A549 (cell line): ENCODE data around the gene GLT1D1. TPM values are rescaled to one million over a fixed set of nuclear protein-coding genes. Genes with fewer than 3 reads are reported as not detected.

Experiments used
- ATAC-seq, 2 experiments: fragments of 200-7000 bp in 1 of 2; fragments of >200 bp in 1 of 2; cut with Nextera tagmentation in 1 of 2; cut with Tn5 transposase in 1 of 2; 3 replicates each; pipeline versions ENCODE4 v1.8.0 to v1.9.1; 2018 to 2020; ENCODE audit warnings: mild to moderate bottlenecking in 1 of 2, moderate library complexity in 1 of 2
- CTCF ChIA-PET: fragments of 300-600 bp; sonication (Branson Sonifier 250); formaldehyde crosslinking; extraction: SDS; loops from one replicate; lab custom pipeline; 2021; ENCODE audit warnings: antibody characterized with exemption, inconsistent platforms; lab: Yijun Ruan, JAX
- POLR2A ChIA-PET: fragments of 350-600 bp; formaldehyde crosslinking; extraction: SDS; loops from one replicate; lab custom pipeline; 2021; ENCODE audit warnings: antibody characterized with exemption, inconsistent platforms; lab: Yijun Ruan, JAX
- DNase-seq, 2 experiments: peaks; one replicate each; pipeline versions ENCODE4 v3.0.0 to v3.0.0-alpha.2; 2011 to 2016; ENCODE audit warnings: low read depth in 1 of 2, low spot score in 1 of 2
- FAIRE-seq: peaks from 2 replicates; lab custom pipeline; 2011; peaks lifted over from hg19 to GRCh38; lab: Jason Lieb, UNC
- H3K27ac ChIP-seq, 2 experiments: fragments of >200 bp; sonication (Bioruptor Twin); formaldehyde crosslinking; 3 replicates each; pipeline ENCODE4 v1.5.1; 2016 to 2017
- H3K4me1 ChIP-seq: fragments of >200 bp; sonication (Bioruptor Twin); formaldehyde crosslinking; 3 replicates; pipeline ENCODE4 v1.6.1; 2016
- H3K4me2 ChIP-seq: fragments of >200 bp; sonication (Bioruptor Twin); formaldehyde crosslinking; 3 replicates; pipeline ENCODE4 v1.6.1; 2016
- H3K4me3 ChIP-seq: fragments of >200 bp; sonication (Bioruptor Twin); formaldehyde crosslinking; 3 replicates; pipeline ENCODE4 v1.5.1; 2016
- H3K9me3 ChIP-seq: fragments of >200 bp; sonication (Bioruptor Twin); formaldehyde crosslinking; 3 replicates; pipeline ENCODE4 v1.6.1; 2016
- BHLHE40 ChIP-seq: IDR thresholded peaks from 2 replicates; pipeline ENCODE4 v1.6.1; 2012; ENCODE audit warnings: low read depth, low read length, inconsistent platforms
- CBX2 ChIP-seq: fragments of 200-600 bp; sonication (generic); IDR thresholded peaks from 2 replicates; pipeline ENCODE4 v1.6.1; 2016; ENCODE audit warnings: low read depth, mild to moderate bottlenecking, borderline replicate concordance
- CHD4 ChIP-seq: fragments of 200-600 bp; sonication (generic); IDR thresholded peaks from 2 replicates; pipeline ENCODE4 v1.6.1; 2016; ENCODE audit warnings: antibody characterized with exemption, mild to moderate bottlenecking, borderline replicate concordance
- EHMT2 ChIP-seq: fragments of 200-600 bp; sonication (generic); IDR thresholded peaks from 2 replicates; pipeline ENCODE4 v1.6.1; 2016; ENCODE audit warnings: antibody characterized with exemption, low read depth, mild to moderate bottlenecking, moderate library complexity
- ESRRA ChIP-seq: fragments of 150-350 bp; IDR thresholded peaks from 2 replicates; pipeline ENCODE4 v1.6.1; 2014; ENCODE audit warnings: mild to moderate bottlenecking, low read length, borderline replicate concordance
- FOSB ChIP-seq: fragments of 250-450 bp; sonication (Bioruptor Pico); IDR thresholded peaks from 2 replicates; pipeline ENCODE4 v1.5.0; 2020; ENCODE audit warnings: mild to moderate bottlenecking, moderate library complexity
- FOSL2 ChIP-seq, 2 experiments: fragments of 450-650 bp in 1 of 2; fragments of >200 bp in 1 of 2; sonication (Bioruptor Twin) in 1 of 2; formaldehyde crosslinking; IDR thresholded peaks; 2 replicates each; pipeline versions ENCODE4 v1.5.0 to v1.6.1; 2016 to 2020; ENCODE audit warnings: mild to moderate bottlenecking in 1 of 2, moderate library complexity in 1 of 2
- FOXS1 ChIP-seq: fragments of 250-450 bp; sonication (Bioruptor Pico); IDR thresholded peaks from 2 replicates; pipeline ENCODE4 v1.5.0; 2020; ENCODE audit warnings: mild to moderate bottlenecking, moderate library complexity
- HDAC2 ChIP-seq: fragments of 200-600 bp; sonication (generic); IDR thresholded peaks from 2 replicates; pipeline ENCODE4 v1.6.1; 2016
- HOXB5 ChIP-seq: fragments of 250-450 bp; sonication (Bioruptor Pico); IDR thresholded peaks from 2 replicates; pipeline ENCODE4 v1.5.0; 2020; ENCODE audit warnings: mild to moderate bottlenecking, moderate library complexity
- KDM1A ChIP-seq: fragments of 200-600 bp; sonication (generic); IDR thresholded peaks from 2 replicates; pipeline ENCODE4 v1.6.1; 2016; ENCODE audit warnings: low read depth, mild to moderate bottlenecking
- KDM5A ChIP-seq: fragments of 200-600 bp; sonication (generic); IDR thresholded peaks from 2 replicates; pipeline ENCODE4 v1.6.1; 2016; ENCODE audit warnings: antibody characterized with exemption, mild to moderate bottlenecking
- NFE2L2 ChIP-seq: fragments of 150-350 bp; conservative IDR thresholded peaks from 2 replicates; pipeline ENCODE4 v1.6.1; 2014; ENCODE audit warnings: low read length
- RAD21 ChIP-seq, 2 experiments: fragments of >200 bp in 1 of 2; sonication (Bioruptor Twin) in 1 of 2; formaldehyde crosslinking in 1 of 2; IDR thresholded peaks in 1 of 2; conservative IDR thresholded peaks in 1 of 2; 2 replicates in 1 of 2; 3 replicates in 1 of 2; pipeline ENCODE4 v1.6.1; 2012 to 2018; ENCODE audit warnings: inconsistent platforms in 1 of 2
- RFX5 ChIP-seq: fragments of 450-650 bp; IDR thresholded peaks from 2 replicates; pipeline ENCODE4 v1.7.1; 2014; ENCODE audit warnings: antibody characterized with exemption, mild to moderate bottlenecking, moderate library complexity
- SREBF2 ChIP-seq: fragments of 450-650 bp; IDR thresholded peaks from 2 replicates; pipeline ENCODE4 v1.6.1; 2014; ENCODE audit warnings: mild to moderate bottlenecking, moderate library complexity
- TP53 ChIP-seq: fragments of 250-450 bp; sonication (Bioruptor Pico); IDR thresholded peaks from 2 replicates; pipeline ENCODE4 v1.5.0; 2021; ENCODE audit warnings: mild to moderate bottlenecking, moderate library complexity
- ZFP36 ChIP-seq: fragments of 450-650 bp; IDR thresholded peaks from 2 replicates; pipeline ENCODE4 v1.6.1; 2014; ENCODE audit warnings: borderline replicate concordance; ENCODE audit not compliant: partially characterized antibody
- ZSCAN20 ChIP-seq: fragments of 250-450 bp; sonication (Bioruptor Pico); IDR thresholded peaks from 2 replicates; pipeline ENCODE4 v1.8.0; 2022; ENCODE audit warnings: mild to moderate bottlenecking, moderate library complexity
- WGBS: methylation state at CpG from one replicate; pipeline ENCODE4 v1.1.6; 2017; ENCODE audit errors: missing lambda C conversion rate; 5-methylcytosine and 5-hydroxymethylcytosine counted together
- polyA plus RNA-seq, 4 experiments: library from polyadenylated mRNA; depleted of rRNA in 3 of 4; stranded (reverse); fragments of >200 nt; fragmentation: RNase III in 1 of 4; extraction: RNeasy Plus Mini Kit Qiagen cat#74134 plus additional on column Dnase treatment in 1 of 4; gene quantifications; 2 replicates in 3 of 4; 3 replicates in 1 of 4; pipeline ENCODE4 v1.2.3, GENCODE V29; 2011 to 2017
- TF ChIP-seq, protein P1 (sequence below): fragments of >200 bp; sonication (Bioruptor Twin); formaldehyde crosslinking; IDR thresholded peaks from 3 replicates; pipeline ENCODE4 v1.5.1; 2016
- TF ChIP-seq, protein P2 (sequence below): fragments of 200-600 bp; sonication (generic); IDR thresholded peaks from 2 replicates; pipeline ENCODE4 v1.6.1; 2016; ENCODE audit warnings: antibody characterized with exemption, mild to moderate bottlenecking, moderate library complexity
- TF ChIP-seq, protein P3 (sequence below): fragments of 150-350 bp; IDR thresholded peaks from 2 replicates; pipeline ENCODE4 v1.6.1; 2014; ENCODE audit warnings: low read depth, mild to moderate bottlenecking, low read length
- TF ChIP-seq, protein P4 (sequence below): fragments of 450-650 bp; IDR thresholded peaks from 2 replicates; pipeline ENCODE4 v1.6.1; 2014; ENCODE audit warnings: antibody characterized with exemption
- TF ChIP-seq, protein P5 (sequence below): IDR thresholded peaks from 2 replicates; pipeline ENCODE4 v1.6.1; 2012
- TF ChIP-seq, protein P6 (sequence below): fragments of >200 bp; sonication (Bioruptor Twin); formaldehyde crosslinking; IDR thresholded peaks from 3 replicates; pipeline ENCODE4 v1.6.1; 2016
- TF ChIP-seq, protein P7 (sequence below): fragments of 250-450 bp; sonication (Bioruptor Pico); IDR thresholded peaks from 2 replicates; pipeline ENCODE4 v1.5.0; 2020; ENCODE audit warnings: low read depth, mild to moderate bottlenecking, moderate library complexity
- TF ChIP-seq, protein P8 (sequence below): IDR thresholded peaks from 2 replicates; pipeline ENCODE4 v1.6.1; 2012; ENCODE audit warnings: low read depth, borderline replicate concordance

GLT1D1 gene
- polyA plus RNA-seq, 2 of the 4 experiments (the other 2 are of a cell fraction) = not detected

DNA sequence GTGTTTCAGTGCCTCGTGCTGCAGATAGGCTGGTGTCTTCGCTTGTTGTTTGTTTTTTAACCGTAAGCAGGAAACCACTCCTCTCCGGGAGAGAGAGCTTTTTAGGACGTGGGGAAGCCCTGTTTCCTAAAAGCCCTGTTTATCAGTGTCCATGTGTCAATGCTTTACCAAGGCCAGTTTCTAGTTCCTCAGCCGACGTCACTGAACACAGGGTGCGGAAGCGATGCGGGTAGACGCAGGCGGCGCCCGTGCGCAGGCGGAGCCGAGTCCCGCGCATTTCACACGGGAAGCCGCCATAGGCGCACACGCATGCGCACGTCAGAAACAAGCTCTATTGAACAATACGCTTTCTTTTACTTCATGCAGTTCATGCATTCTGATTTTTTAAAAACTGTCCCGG is 79.8 kb downstream of the GLT1D1 start:
- 76% methylated on average over 27 of the region's 27 CpGs for WGBS
- TF ChIP-seq, protein P1, sequence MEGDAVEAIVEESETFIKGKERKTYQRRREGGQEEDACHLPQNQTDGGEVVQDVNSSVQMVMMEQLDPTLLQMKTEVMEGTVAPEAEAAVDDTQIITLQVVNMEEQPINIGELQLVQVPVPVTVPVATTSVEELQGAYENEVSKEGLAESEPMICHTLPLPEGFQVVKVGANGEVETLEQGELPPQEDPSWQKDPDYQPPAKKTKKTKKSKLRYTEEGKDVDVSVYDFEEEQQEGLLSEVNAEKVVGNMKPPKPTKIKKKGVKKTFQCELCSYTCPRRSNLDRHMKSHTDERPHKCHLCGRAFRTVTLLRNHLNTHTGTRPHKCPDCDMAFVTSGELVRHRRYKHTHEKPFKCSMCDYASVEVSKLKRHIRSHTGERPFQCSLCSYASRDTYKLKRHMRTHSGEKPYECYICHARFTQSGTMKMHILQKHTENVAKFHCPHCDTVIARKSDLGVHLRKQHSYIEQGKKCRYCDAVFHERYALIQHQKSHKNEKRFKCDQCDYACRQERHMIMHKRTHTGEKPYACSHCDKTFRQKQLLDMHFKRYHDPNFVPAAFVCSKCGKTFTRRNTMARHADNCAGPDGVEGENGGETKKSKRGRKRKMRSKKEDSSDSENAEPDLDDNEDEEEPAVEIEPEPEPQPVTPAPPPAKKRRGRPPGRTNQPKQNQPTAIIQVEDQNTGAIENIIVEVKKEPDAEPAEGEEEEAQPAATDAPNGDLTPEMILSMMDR = no peak
- TF ChIP-seq HDAC2 (no peak), FOSB (no peak), FOSL2 (IDR thresholded peaks at IDR 0.05) (no peak), FOSL2 (CRISPR knock-in tag; IDR thresholded peaks at IDR 0.05) (no peak), KDM1A (no peak), FOXS1 (CRISPR knock-in tag) (no peak), NFE2L2 (no peak), HOXB5 (CRISPR knock-in tag) (no peak), EHMT2 (no peak), BHLHE40 (no peak), SREBF2 (no peak), ZSCAN20 (CRISPR knock-in tag) (no peak), CBX2 (no peak)
- TF ChIP-seq, protein P2, sequence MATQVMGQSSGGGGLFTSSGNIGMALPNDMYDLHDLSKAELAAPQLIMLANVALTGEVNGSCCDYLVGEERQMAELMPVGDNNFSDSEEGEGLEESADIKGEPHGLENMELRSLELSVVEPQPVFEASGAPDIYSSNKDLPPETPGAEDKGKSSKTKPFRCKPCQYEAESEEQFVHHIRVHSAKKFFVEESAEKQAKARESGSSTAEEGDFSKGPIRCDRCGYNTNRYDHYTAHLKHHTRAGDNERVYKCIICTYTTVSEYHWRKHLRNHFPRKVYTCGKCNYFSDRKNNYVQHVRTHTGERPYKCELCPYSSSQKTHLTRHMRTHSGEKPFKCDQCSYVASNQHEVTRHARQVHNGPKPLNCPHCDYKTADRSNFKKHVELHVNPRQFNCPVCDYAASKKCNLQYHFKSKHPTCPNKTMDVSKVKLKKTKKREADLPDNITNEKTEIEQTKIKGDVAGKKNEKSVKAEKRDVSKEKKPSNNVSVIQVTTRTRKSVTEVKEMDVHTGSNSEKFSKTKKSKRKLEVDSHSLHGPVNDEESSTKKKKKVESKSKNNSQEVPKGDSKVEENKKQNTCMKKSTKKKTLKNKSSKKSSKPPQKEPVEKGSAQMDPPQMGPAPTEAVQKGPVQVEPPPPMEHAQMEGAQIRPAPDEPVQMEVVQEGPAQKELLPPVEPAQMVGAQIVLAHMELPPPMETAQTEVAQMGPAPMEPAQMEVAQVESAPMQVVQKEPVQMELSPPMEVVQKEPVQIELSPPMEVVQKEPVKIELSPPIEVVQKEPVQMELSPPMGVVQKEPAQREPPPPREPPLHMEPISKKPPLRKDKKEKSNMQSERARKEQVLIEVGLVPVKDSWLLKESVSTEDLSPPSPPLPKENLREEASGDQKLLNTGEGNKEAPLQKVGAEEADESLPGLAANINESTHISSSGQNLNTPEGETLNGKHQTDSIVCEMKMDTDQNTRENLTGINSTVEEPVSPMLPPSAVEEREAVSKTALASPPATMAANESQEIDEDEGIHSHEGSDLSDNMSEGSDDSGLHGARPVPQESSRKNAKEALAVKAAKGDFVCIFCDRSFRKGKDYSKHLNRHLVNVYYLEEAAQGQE = no peak
- TF ChIP-seq, protein P3, sequence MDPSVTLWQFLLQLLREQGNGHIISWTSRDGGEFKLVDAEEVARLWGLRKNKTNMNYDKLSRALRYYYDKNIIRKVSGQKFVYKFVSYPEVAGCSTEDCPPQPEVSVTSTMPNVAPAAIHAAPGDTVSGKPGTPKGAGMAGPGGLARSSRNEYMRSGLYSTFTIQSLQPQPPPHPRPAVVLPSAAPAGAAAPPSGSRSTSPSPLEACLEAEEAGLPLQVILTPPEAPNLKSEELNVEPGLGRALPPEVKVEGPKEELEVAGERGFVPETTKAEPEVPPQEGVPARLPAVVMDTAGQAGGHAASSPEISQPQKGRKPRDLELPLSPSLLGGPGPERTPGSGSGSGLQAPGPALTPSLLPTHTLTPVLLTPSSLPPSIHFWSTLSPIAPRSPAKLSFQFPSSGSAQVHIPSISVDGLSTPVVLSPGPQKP = no peak
- TF ChIP-seq, protein P4, sequence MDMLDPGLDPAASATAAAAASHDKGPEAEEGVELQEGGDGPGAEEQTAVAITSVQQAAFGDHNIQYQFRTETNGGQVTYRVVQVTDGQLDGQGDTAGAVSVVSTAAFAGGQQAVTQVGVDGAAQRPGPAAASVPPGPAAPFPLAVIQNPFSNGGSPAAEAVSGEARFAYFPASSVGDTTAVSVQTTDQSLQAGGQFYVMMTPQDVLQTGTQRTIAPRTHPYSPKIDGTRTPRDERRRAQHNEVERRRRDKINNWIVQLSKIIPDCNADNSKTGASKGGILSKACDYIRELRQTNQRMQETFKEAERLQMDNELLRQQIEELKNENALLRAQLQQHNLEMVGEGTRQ = no peak
- CTCF ChIA-PET = no interaction called here
- Histone ChIP-seq H3K4me2 (no peak overlapping the region), H3K4me1 (no peaks in the 10 kb centered on the region), H3K4me3 (no peak overlapping the region), H3K9me3 (no peaks in the 10 kb centered on the region), H3K27ac (no peak overlapping the region)
- ATAC-seq (no peak), DNase-seq (no peak), FAIRE-seq (no peak)
- POLR2A ChIA-PET = no interaction called here

DNA sequence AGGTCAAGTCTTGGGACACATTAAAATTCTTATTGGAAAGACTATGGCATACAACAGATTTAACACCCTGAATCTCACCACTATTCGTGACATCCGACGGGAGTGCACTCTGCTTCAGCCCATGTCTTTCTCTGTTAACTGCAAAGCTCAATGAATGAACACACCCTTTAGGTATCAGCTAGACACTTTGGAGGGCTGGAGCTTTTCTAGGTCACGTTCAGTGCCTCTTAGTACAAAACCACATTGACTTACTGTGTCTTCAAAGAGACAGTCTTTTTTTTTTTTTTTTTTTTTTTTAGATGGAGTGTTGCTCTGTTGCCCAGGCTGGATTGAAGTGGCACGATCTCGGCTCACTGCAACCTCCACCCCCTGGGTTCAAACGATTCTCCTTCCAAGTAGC is 80.6 kb downstream of the GLT1D1 start:
- Histone ChIP-seq H3K4me3 (no peak overlapping the region), H3K9me3 (no peaks in the 10 kb centered on the region), H3K27ac (no peak overlapping the region), H3K4me2 (no peak overlapping the region), H3K4me1 (no peaks in the 10 kb centered on the region)
- 43% methylated on average over 7 of the region's 7 CpGs for WGBS
- ATAC-seq = no peak
- POLR2A ChIA-PET = no interaction called here
- no peak for FAIRE-seq
- CTCF ChIA-PET = interaction anchor here (0.6 kb wide), 1 partner anchor 33 kb away, joined by 3 read pairs; no protein-coding TSS in a partner anchor
- DNase-seq = no peak
- no peak for TF ChIP-seq ZFP36
- TF ChIP-seq NFE2L2 = no peak
- TF ChIP-seq, protein P5, sequence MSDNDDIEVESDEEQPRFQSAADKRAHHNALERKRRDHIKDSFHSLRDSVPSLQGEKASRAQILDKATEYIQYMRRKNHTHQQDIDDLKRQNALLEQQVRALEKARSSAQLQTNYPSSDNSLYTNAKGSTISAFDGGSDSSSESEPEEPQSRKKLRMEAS = no peak
- no peak for TF ChIP-seq ESRRA
- no peak for TF ChIP-seq RFX5
- TF ChIP-seq KDM5A = no peak
- no peak for TF ChIP-seq CHD4
- TF ChIP-seq, protein P6, sequence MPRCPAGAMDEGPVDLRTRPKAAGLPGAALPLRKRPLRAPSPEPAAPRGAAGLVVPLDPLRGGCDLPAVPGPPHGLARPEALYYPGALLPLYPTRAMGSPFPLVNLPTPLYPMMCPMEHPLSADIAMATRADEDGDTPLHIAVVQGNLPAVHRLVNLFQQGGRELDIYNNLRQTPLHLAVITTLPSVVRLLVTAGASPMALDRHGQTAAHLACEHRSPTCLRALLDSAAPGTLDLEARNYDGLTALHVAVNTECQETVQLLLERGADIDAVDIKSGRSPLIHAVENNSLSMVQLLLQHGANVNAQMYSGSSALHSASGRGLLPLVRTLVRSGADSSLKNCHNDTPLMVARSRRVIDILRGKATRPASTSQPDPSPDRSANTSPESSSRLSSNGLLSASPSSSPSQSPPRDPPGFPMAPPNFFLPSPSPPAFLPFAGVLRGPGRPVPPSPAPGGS = no peak
- TF ChIP-seq, protein P7, sequence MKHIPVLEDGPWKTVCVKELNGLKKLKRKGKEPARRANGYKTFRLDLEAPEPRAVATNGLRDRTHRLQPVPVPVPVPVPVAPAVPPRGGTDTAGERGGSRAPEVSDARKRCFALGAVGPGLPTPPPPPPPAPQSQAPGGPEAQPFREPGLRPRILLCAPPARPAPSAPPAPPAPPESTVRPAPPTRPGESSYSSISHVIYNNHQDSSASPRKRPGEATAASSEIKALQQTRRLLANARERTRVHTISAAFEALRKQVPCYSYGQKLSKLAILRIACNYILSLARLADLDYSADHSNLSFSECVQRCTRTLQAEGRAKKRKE (CRISPR knock-in tag) = no peak
- TF ChIP-seq, protein P8, sequence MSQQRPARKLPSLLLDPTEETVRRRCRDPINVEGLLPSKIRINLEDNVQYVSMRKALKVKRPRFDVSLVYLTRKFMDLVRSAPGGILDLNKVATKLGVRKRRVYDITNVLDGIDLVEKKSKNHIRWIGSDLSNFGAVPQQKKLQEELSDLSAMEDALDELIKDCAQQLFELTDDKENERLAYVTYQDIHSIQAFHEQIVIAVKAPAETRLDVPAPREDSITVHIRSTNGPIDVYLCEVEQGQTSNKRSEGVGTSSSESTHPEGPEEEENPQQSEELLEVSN = no peak
- no peak for TF ChIP-seq TP53 (CRISPR knock-in tag)
- TF ChIP-seq RAD21 (conservative IDR thresholded peaks at IDR 0.05 in 1 of 2, IDR thresholded peaks at IDR 0.05 in 1 of 2) = no peak
